ENCODE results near the gene KCNG2. TPM values are rescaled to one million over a fixed set of nuclear protein-coding genes. Genes with fewer than 3 reads are reported as not detected.
"Not testable (repeated sequence)": the region's sequence is repeated elsewhere in the genome, so short reads cannot be mapped to it uniquely, and the experiment has no call there.

The KCNG2 gene
- total RNA-seq = 1 to 10 TPM in 1 of 2 donors, under 1 TPM in 1; 0.23 to 1.1 TPM
- polyA plus RNA-seq = not detected
- long read RNA-seq, donor 1 = 0 reads
- long read RNA-seq, donor 2, partial matches to known transcripts = 0 of 1 reads
- long read RNA-seq, donor 2, other reads (novel, unspliced or antisense) = 1 of 1 reads

- no peak within 1 kb of the TSS for H3K27ac ChIP-seq (ENCODE audit: low read depth in 1 of 2, low read length in 2 of 2)
Measured at GRCh38 chr18:79797518-79798345, at the start of gene KCNG2. KCNG2 (plus strand) TSS chr18:79797938; CDS start chr18:79863668, 65,730 bp downstream.

GRCh38 chr18:79748321-79749180 is 49.2 kb upstream of the KCNG2 start:
- Histone ChIP-seq H3K36me3 (ENCODE audit: control insufficient read depth in 1 of 2, insufficient read depth in 2 of 2, low read length in 1 of 2) (peaks cover 0 to 1% of the 10 kb centered on the region in 2 donors), H3K27me3 (ENCODE audit: control insufficient read depth in 1 of 2, insufficient read depth in 2 of 2, low read length in 1 of 2) (no peaks in the 10 kb centered on the region), H3K9me3 (ENCODE audit: control insufficient read depth, low read length) (no peaks in the 10 kb centered on the region), H3K27ac (ENCODE audit: low read depth in 1 of 2, low read length in 2 of 2) (no peak overlapping the region), H3K4me1 (ENCODE audit: control insufficient read depth in 1 of 2, insufficient read depth in 2 of 2, low read length in 2 of 2) (no peaks in the 10 kb centered on the region), H3K4me3 (ENCODE audit: low read length in 2 of 2) (no peak overlapping the region)
- ATAC-seq (ENCODE audit: low FRiP score) (no peak), DNase-seq (peak; percentile 30 to 65)
- intact Hi-C loops (cut with DNase I) = no loop called here
- WGBS, 2 donors = 90% methylated on average over 35 to 36 of the region's 36 CpGs

More at GRCh38 chr18:79797518-79798345, at the start of gene KCNG2:
- Histone ChIP-seq H3K9me3 (ENCODE audit: control insufficient read depth, low read length) (no peaks in the 10 kb centered on the region), H3K36me3 (ENCODE audit: control insufficient read depth in 1 of 2, insufficient read depth in 2 of 2, low read length in 1 of 2) (no peaks in the 10 kb centered on the region), H3K27me3 (ENCODE audit: control insufficient read depth in 1 of 2, insufficient read depth in 2 of 2, low read length in 1 of 2) (peaks cover 0 to 3% of the 10 kb centered on the region in 2 donors), H3K4me1 (ENCODE audit: control insufficient read depth in 1 of 2, insufficient read depth in 2 of 2, low read length in 2 of 2) (no peaks in the 10 kb centered on the region), H3K4me3 (ENCODE audit: low read length in 2 of 2) (no peak within 1 kb of the TSS)
- no peak for ATAC-seq (ENCODE audit: low FRiP score)
- peak; percentile 37 to 72 for DNase-seq
- WGBS, 2 donors = 5 to 7% methylated on average over 51 to 92 of the region's 92 CpGs
- intact Hi-C loops (cut with DNase I) = no loop called here

GRCh38 chr18:79749251-79750191 is 48.2 kb upstream of the KCNG2 start:
- Histone ChIP-seq H3K27me3 (ENCODE audit: control insufficient read depth in 1 of 2, insufficient read depth in 2 of 2, low read length in 1 of 2) (no peaks in the 10 kb centered on the region), H3K4me3 (ENCODE audit: low read length in 2 of 2) (no peak overlapping the region), H3K4me1 (ENCODE audit: control insufficient read depth in 1 of 2, insufficient read depth in 2 of 2, low read length in 2 of 2) (no peaks in the 10 kb centered on the region), H3K36me3 (ENCODE audit: control insufficient read depth in 1 of 2, insufficient read depth in 2 of 2, low read length in 1 of 2) (peaks cover 3 to 5% of the 10 kb centered on the region in 2 donors), H3K9me3 (ENCODE audit: control insufficient read depth, low read length) (no peaks in the 10 kb centered on the region), H3K27ac (ENCODE audit: low read depth in 1 of 2, low read length in 2 of 2) (no peak overlapping the region)
- intact Hi-C loops (cut with DNase I) = no loop called here
- ATAC-seq (ENCODE audit: low FRiP score) (no peak), DNase-seq (peak; percentile 38 to 59)
- WGBS, 2 donors = 87 to 89% methylated on average over 49 of the region's 49 CpGs

DNA sequence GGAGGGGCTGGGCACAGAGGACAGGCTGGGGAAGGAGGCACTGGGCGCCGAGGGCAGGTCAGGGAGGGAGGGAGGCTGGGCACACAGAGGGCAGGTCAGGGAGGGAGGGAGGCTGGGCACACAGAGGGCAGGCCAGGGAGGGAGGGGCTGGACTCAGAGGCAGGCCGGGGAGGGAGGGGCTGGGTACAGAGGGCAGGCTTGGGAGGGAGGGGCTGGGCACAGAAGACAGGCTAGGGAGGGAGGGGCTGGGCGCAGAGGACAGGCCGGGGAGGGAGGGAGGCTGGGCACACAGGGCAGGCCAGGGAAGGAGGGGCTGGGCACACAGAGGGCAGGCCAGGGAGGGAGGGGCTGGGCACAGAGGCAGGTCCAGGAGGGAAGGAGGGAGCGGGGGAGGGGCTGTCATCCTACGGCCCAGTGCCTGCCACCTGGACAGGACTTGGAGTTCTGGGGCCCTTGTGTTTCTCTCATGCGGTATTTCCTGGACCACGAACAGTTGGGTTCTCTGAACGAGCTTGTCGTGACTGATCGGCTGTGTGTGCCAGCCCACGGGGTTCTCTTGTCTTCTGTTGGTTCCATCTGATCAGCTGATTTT is 46.7 kb upstream of the KCNG2 start:
- H3K36me3 ChIP-seq (ENCODE audit: control insufficient read depth in 1 of 2, insufficient read depth in 2 of 2, low read length in 1 of 2) = peaks cover 4 to 5% of the 10 kb centered on the region in 2 donors

DNA sequence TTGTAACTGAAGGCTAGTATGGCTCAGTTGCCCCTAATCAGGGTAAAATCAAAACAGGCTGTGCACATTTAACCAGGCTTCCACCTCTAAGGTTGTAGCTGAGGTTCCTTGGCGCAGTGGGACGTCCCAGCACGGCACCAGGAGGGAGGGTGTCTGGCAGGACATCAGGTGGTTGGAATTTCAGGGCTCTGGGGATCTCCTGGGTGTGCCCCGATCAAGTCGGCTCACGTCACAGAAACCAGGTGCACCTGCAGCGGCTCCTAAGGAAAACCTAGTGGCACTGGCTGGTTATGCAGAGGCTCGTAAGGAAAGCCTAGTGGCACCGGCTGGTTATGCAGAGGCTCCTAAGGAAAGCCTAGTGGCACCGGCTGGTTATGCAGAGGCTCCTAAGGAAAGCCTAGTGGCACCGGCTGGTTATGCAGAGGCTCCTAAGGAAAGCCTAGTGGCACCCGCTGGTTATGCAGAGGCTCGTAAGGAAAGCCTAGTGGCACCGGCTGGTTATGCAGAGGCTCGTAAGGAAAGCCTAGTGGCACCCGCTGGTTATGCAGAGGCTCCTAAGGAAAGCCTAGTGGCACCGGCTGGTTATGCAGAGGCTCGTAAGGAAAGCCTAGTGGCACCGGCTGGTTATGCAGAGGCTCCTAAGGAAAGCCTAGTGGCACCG is 45.7 kb upstream of the KCNG2 start:
- H3K4me1 ChIP-seq (ENCODE audit: control insufficient read depth in 1 of 2, insufficient read depth in 2 of 2, low read length in 2 of 2); H3K4me3 ChIP-seq (ENCODE audit: low read length in 2 of 2); H3K27ac ChIP-seq (ENCODE audit: low read depth in 1 of 2, low read length in 2 of 2); H3K9me3 ChIP-seq (ENCODE audit: control insufficient read depth, low read length); ATAC-seq (ENCODE audit: low FRiP score); intact Hi-C loops (cut with DNase I); H3K27me3 ChIP-seq (ENCODE audit: control insufficient read depth in 1 of 2, insufficient read depth in 2 of 2, low read length in 1 of 2); H3K36me3 ChIP-seq (ENCODE audit: control insufficient read depth in 1 of 2, insufficient read depth in 2 of 2, low read length in 1 of 2): not testable (repeated sequence)
- peak; percentile 17 to 28 for DNase-seq
- 95 to 97% methylated on average over 16 to 18 of the region's 20 CpGs for WGBS, 2 donors

More for the DNA sequence above, 46.7 kb upstream of the KCNG2 start:
- WGBS, 2 donors = 84 to 94% methylated on average over 8 to 13 of the region's 13 CpGs
- DNase-seq = peak; percentile 43 to 57
- intact Hi-C loops (cut with DNase I) = no loop called here
- H3K4me1 ChIP-seq (ENCODE audit: control insufficient read depth in 1 of 2, insufficient read depth in 2 of 2, low read length in 2 of 2) = no peaks in the 10 kb centered on the region
- no peak overlapping the region for H3K4me3 ChIP-seq (ENCODE audit: low read length in 2 of 2)
- no peaks in the 10 kb centered on the region for H3K27me3 ChIP-seq (ENCODE audit: control insufficient read depth in 1 of 2, insufficient read depth in 2 of 2, low read length in 1 of 2)
- no peak overlapping the region for H3K27ac ChIP-seq (ENCODE audit: low read depth in 1 of 2, low read length in 2 of 2)
- no peak for ATAC-seq (ENCODE audit: low FRiP score)
- H3K9me3 ChIP-seq (ENCODE audit: control insufficient read depth, low read length) = no peaks in the 10 kb centered on the region

DNA sequence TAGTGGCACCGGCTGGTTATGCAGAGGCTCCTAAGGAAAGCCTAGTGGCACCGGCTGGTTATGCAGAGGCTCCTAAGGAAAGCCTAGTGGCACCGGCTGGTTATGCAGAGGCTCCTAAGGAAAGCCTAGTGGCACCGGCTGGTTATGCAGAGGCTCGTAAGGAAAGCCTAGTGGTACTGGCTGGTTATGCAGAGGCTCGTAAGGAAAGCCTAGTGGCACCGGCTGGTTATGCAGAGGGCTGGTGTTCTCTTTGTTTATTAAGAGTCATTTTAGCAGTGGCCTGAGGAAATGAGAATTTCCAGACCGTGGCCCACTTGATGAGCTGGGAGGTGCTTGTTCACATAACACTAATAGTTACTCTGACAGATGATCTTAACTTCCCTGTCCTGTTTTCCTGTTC is 44.8 kb upstream of the KCNG2 start:
- H3K4me1 ChIP-seq (ENCODE audit: control insufficient read depth in 1 of 2, insufficient read depth in 2 of 2, low read length in 2 of 2); intact Hi-C loops (cut with DNase I); DNase-seq; ATAC-seq (ENCODE audit: low FRiP score); H3K27me3 ChIP-seq (ENCODE audit: control insufficient read depth in 1 of 2, insufficient read depth in 2 of 2, low read length in 1 of 2); H3K36me3 ChIP-seq (ENCODE audit: control insufficient read depth in 1 of 2, insufficient read depth in 2 of 2, low read length in 1 of 2); H3K4me3 ChIP-seq (ENCODE audit: low read length in 2 of 2); H3K9me3 ChIP-seq (ENCODE audit: control insufficient read depth, low read length); H3K27ac ChIP-seq (ENCODE audit: low read depth in 1 of 2, low read length in 2 of 2): not testable (repeated sequence)
- 90 to 92% methylated on average over 5 to 6 of the region's 8 CpGs for WGBS, 2 donors

DNA sequence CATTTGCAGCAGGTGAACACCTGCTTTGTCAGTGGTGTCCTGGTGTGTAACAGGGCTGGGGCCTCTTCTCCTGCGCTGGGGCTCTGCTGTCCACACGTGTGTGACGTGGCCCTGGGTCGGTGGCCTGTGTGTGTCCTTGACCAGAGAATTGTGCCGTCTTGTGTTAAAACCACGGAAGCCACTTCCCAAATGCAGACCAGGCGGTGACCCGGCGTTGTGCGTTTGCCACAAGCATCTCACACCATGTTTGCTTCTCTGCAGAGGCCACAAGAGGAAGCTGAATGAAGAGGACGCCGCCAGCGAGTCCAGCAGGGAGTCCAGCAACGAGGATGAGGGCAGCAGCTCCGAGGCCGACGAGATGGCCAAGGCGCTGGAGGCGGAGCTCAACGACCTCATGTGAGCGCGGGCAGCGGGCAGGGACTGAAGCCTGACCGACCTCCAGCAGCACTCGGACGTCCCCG is 44.3 kb upstream of the KCNG2 start:
- H3K27ac ChIP-seq (ENCODE audit: low read depth in 1 of 2, low read length in 2 of 2) = no peak overlapping the region
- peak; percentile 38 to 67 for DNase-seq
- H3K4me3 ChIP-seq (ENCODE audit: low read length in 2 of 2) = no peak overlapping the region
- no peaks in the 10 kb centered on the region for H3K9me3 ChIP-seq (ENCODE audit: control insufficient read depth, low read length)
- ATAC-seq (ENCODE audit: low FRiP score) = no peak
- H3K36me3 ChIP-seq (ENCODE audit: control insufficient read depth in 1 of 2, insufficient read depth in 2 of 2, low read length in 1 of 2) = peaks cover 4 to 5% of the 10 kb centered on the region in 2 donors
- no peaks in the 10 kb centered on the region for H3K4me1 ChIP-seq (ENCODE audit: control insufficient read depth in 1 of 2, insufficient read depth in 2 of 2, low read length in 2 of 2)
- H3K27me3 ChIP-seq (ENCODE audit: control insufficient read depth in 1 of 2, insufficient read depth in 2 of 2, low read length in 1 of 2) = no peaks in the 10 kb centered on the region
- WGBS, 2 donors = 94 to 97% methylated on average over 27 of the region's 27 CpGs
- intact Hi-C loops (cut with DNase I) = no loop called here

Measured in aorta (tissue), 5 donors.